ENCODE data around the gene SYT10. TPM values are rescaled to one million over a fixed set of nuclear protein-coding genes. Genes with fewer than 3 reads are reported as not detected.
"Not testable (repeated sequence)": the region's sequence is repeated elsewhere in the genome, so short reads cannot be mapped to it uniquely, and the experiment has no call there.

The SYT10 gene
- polyA plus RNA-seq, 3 donors from 2014 or later, result not detected

DNA sequence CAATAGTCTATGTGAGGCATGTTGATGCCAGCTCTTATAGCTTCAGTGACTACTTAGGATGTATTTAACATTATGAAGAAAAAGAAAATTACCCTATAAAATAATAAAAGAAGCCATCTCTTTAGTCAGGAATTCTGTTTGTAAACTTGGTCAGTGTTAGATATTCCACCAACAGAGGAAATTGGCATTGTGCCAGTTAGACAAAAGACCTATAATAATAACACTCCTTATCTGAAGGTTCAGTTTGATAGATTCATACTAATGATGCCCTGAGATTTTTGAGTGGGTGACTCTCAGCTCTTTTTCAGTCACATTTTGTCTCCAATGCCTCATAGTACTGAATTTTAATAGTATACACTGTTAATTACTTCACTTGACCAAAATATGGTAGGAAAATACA lies 6.6 kb downstream of the SYT10 start:
- Mint-ChIP-seq H3K9me3 (peaks cover 0 to 11% (median under 1%) of the 10 kb centered on the region in 6 donors), H3K36me3 (no peaks in the 10 kb centered on the region), H3K4me3 (no peak overlapping the region), H3K4me1 (no peaks in the 10 kb centered on the region), H3K27ac (no peak overlapping the region), H3K27me3 (ENCODE audit: low read depth in 3 of 3) (peaks cover 0 to 2% (median 2%) of the 10 kb centered on the region in 3 donors)
- DNase-seq, result no peak

DNA sequence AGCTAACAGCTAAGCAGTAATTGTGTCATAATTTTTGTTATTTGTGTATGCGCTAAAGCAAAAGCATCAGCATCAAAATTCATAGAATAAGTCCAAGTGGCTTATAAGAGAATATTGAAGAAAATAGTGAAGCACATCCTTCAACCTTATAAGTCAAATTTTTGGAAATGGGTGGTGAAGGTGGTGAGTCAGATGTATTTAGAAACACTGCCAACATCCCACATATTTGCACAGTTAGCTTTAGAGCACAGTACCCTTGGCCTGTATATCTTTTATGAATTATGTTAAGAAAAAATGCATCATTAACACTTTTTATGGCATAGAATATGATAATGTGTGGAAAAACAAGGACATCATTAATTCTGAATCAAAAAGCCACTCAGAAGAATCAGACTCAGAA lies 8.0 kb downstream of the SYT10 start:
- no peaks in the 10 kb centered on the region for H3K4me1 Mint-ChIP-seq
- H3K9me3 Mint-ChIP-seq, result peaks cover 0 to 11% (median 2%) of the 10 kb centered on the region in 6 donors
- H3K27me3 Mint-ChIP-seq (ENCODE audit: low read depth in 3 of 3), result peaks cover 0 to 2% (median 2%) of the 10 kb centered on the region in 3 donors
- H3K36me3 Mint-ChIP-seq, result no peaks in the 10 kb centered on the region
- H3K4me3 Mint-ChIP-seq, result no peak overlapping the region
- no peak for DNase-seq
- no peak overlapping the region for H3K27ac Mint-ChIP-seq

DNA sequence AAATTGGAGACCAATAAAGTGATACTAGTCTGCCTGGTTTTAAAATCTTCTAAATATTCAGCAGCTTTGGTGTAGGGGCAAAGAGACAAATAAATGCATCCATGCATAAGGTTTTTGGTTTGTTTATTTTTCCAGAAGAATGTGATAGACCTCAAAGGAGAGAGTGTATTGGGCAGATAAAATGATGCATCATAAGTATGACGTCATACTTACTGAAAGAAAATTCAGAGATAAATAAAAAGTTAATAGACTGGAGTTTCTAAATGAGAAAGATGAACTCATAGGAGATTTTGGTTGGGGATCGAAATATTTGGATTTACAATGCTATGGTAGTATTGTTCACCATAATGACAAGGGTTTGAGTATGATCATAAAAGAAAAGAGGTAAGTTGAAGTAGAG lies 10.2 kb downstream of the SYT10 start:
- no peaks in the 10 kb centered on the region for H3K36me3 Mint-ChIP-seq
- H3K27me3 Mint-ChIP-seq (ENCODE audit: low read depth in 3 of 3), result peaks cover 0 to 2% (median 2%) of the 10 kb centered on the region in 3 donors
- no peak overlapping the region for H3K27ac Mint-ChIP-seq
- no peak for DNase-seq
- H3K4me3 Mint-ChIP-seq, result no peak overlapping the region
- H3K4me1 Mint-ChIP-seq, result no peaks in the 10 kb centered on the region
- peaks cover 0 to 18% (median 2%) of the 10 kb centered on the region in 6 donors for H3K9me3 Mint-ChIP-seq

DNA sequence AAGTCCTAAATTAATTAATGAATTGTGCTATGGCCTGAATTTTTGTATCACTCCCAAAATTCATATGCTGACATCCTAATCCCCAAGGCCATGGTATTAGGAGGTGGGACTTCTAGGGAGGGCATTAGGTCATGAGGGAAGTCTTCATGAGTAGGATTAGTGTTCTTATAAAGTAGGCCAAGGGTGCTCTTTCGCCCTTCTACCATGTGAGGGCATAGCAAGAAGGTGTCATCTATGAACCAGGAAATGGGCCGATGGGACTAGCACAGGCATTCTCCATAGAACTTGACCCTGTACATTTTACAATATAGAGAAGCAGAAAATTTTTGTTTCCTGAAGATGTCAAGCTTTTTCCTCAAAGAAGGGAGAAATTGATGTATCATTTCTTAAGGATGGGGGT lies 12.5 kb downstream of the SYT10 start:
- no peaks in the 10 kb centered on the region for H3K36me3 Mint-ChIP-seq
- H3K27me3 Mint-ChIP-seq (ENCODE audit: low read depth in 3 of 3), result peaks cover 0 to 2% (median 2%) of the 10 kb centered on the region in 3 donors

DNA sequence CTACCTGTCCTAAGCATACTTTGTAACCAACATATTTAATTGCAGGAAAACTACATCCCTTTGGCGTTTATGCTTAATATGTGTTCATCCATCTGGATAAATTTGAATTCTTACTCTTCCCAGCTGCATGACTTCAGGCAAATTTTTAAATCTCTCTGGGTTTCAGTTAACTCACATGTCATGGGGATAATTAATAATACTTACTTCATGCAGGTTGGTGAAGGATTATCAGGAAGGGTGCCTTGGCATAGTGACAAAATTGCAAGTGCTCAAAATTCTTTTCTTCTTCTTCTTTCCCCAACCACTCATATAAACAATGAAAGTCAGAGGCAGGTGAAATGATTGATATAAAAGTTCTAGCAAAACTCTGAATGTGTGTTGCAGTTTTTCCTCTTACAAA lies 15.9 kb downstream of the SYT10 start:
- H3K4me1 Mint-ChIP-seq, result no peaks in the 10 kb centered on the region
- DNase-seq, result no peak
- H3K27ac Mint-ChIP-seq, result no peak overlapping the region
- peaks cover 0 to 3% (median 0%) of the 10 kb centered on the region in 3 donors for H3K27me3 Mint-ChIP-seq (ENCODE audit: low read depth in 3 of 3)
- no peaks in the 10 kb centered on the region for H3K36me3 Mint-ChIP-seq
- peaks cover 0 to 18% (median 2%) of the 10 kb centered on the region in 6 donors for H3K9me3 Mint-ChIP-seq
- no peak overlapping the region for H3K4me3 Mint-ChIP-seq

More for the DNA sequence above, 12.5 kb downstream of the SYT10 start:
- Mint-ChIP-seq H3K4me3 (no peak overlapping the region), H3K27ac (no peak overlapping the region), H3K9me3 (peaks cover 0 to 18% (median 2%) of the 10 kb centered on the region in 6 donors), H3K4me1 (no peaks in the 10 kb centered on the region)
- no peak for DNase-seq

DNA sequence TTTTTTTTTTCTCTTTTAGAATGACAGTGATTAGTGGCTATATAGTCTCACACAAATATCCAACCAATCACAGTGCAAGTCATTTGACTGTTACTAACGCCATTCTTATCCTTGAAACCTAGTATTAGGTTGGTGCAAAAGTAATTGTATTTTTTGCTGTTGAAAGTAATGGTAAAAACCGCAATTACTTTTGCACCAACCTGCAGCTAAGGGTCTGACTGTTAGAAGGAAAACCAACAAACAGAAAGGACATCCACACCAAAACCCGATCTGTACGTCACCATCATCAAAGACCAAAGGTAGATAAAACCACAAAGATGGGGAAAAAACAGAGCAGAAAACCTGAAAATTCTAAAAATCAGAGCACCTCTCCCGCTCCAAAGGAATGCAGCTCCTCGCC lies 27.2 kb downstream of the SYT10 start:
- not testable (repeated sequence) for H3K27ac Mint-ChIP-seq; H3K4me1 Mint-ChIP-seq; H3K36me3 Mint-ChIP-seq; DNase-seq; H3K27me3 Mint-ChIP-seq (ENCODE audit: low read depth in 3 of 3); H3K4me3 Mint-ChIP-seq
- peaks cover 0 to 14% (median 9%) of the 10 kb centered on the region in 6 donors for H3K9me3 Mint-ChIP-seq

DNA sequence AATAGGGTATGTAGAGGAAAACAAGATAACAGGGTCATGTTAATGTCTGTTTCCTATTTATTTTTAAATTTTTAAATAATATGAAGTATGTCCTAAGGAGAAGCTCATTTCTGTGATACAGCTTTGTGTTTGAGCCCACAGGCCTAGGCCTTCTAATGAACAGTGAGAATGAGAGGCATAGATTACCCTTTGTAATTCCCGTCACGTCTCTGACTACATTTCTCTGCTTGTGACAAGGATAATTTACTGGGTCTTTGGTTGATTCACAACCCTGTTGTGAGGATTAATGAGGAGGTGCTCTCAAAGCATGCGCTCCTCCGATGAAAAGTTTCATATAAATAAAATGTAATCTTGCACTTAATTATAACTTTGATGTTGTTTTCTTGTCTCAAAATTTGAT lies 56.1 kb downstream of the SYT10 start:
- no peak overlapping the region for H3K27ac Mint-ChIP-seq
- H3K4me3 Mint-ChIP-seq, result no peak overlapping the region
- peaks cover 0 to 17% (median 5%) of the 10 kb centered on the region in 6 donors for H3K9me3 Mint-ChIP-seq
- no peaks in the 10 kb centered on the region for H3K27me3 Mint-ChIP-seq (ENCODE audit: low read depth in 3 of 3)
- DNase-seq, result no peak
- H3K36me3 Mint-ChIP-seq, result no peaks in the 10 kb centered on the region
- H3K4me1 Mint-ChIP-seq, result no peaks in the 10 kb centered on the region

DNA sequence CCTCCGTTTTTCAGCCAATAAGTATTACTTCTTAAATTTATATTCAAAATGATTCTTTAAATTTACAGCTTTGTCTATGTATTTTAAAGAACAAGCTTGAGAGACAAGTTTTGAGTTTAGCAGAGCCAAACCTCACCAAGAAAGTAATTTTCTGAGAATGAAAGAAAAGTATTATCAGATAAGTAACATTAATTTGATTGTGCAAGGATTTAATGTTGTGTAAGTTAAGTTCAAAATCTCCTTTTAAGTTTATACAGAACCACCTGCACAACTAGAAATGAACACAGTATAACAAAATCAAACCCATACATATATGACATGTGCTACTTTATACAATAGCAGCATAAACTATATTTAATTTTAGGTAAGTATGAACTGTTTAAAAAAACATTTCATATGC lies 63.5 kb downstream of the SYT10 start:
- peaks cover 0 to 6% (median 1%) of the 10 kb centered on the region in 6 donors for H3K9me3 Mint-ChIP-seq
- no peak for DNase-seq
- H3K27me3 Mint-ChIP-seq (ENCODE audit: low read depth in 3 of 3), result no peaks in the 10 kb centered on the region
- no peaks in the 10 kb centered on the region for H3K36me3 Mint-ChIP-seq
- no peak overlapping the region for H3K4me3 Mint-ChIP-seq
- H3K27ac Mint-ChIP-seq, result no peak overlapping the region
- H3K4me1 Mint-ChIP-seq, result no peaks in the 10 kb centered on the region

DNA sequence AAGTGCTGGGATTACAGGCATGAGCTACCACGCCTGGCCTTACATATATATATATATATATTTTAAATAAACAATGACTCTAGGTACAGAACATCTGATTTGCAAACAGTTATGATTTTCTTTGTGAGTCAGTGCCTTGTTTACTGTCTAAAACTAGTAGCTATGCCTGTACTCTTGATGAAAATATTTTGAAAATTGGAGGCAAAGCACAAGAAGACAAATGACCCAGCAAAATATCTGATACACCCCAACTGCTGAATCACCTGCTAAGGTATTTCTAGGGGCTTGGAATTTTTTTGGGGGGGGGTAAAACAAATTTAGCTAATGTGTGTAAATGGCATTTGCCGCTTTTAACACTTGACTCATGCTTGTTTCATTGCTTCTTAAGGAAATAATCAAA lies 69.3 kb downstream of the SYT10 start:
- Mint-ChIP-seq H3K4me1 (no peaks in the 10 kb centered on the region), H3K27ac (no peak overlapping the region), H3K4me3 (no peak overlapping the region), H3K27me3 (ENCODE audit: low read depth in 3 of 3) (no peaks in the 10 kb centered on the region), H3K9me3 (peaks cover 3 to 15% (median 7%) of the 10 kb centered on the region in 6 donors), H3K36me3 (no peaks in the 10 kb centered on the region)
- no peak for DNase-seq

DNA sequence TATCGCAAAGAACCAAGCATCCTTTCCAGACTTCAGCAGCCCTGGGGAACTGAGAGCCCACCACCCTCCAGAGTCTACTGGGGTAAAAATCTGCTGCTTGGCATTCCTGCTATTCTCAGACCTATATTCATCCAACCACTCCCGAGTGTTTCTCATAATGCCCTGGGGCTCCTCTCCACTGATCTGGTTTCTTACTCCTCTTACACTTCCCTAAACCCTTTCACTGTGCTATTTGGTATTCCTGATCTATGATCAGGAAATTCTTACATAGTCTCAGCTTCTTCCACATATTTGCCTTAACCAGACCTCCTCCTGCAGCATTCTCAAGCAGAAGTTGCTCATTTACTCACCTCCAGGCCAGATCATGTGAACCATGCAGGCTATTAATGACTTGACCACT lies 82.4 kb downstream of the SYT10 start:
- no peak for DNase-seq
- no peaks in the 10 kb centered on the region for H3K36me3 Mint-ChIP-seq
- H3K27me3 Mint-ChIP-seq (ENCODE audit: low read depth in 3 of 3), result no peaks in the 10 kb centered on the region

DNA sequence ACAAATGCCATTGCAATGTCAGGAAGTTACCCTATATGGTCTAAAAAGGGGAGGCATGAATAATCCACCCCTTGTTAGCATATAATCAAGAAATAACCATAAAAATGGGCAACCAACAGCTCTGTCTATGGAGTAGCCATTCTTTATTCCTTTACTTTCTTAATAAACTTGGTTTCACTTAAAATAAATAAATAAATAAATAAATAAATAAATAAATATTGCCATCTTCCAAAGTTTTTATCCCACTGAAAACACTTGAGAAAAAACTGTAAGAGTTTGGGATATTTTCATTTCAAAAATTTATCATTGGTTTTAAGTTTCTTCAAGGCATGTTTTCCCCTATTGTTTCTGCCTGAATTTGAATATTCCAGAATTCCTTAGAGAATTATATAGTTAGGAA lies 89.8 kb downstream of the SYT10 start:
- Mint-ChIP-seq H3K9me3 (peaks cover 4 to 25% (median 13%) of the 10 kb centered on the region in 6 donors), H3K27me3 (ENCODE audit: low read depth in 3 of 3) (peaks cover 0 to 1% (median 1%) of the 10 kb centered on the region in 3 donors), H3K4me3 (no peak overlapping the region), H3K4me1 (no peaks in the 10 kb centered on the region), H3K36me3 (no peaks in the 10 kb centered on the region), H3K27ac (no peak overlapping the region)
- DNase-seq, result no peak

More for the DNA sequence above, 82.4 kb downstream of the SYT10 start:
- Mint-ChIP-seq H3K4me1 (no peaks in the 10 kb centered on the region), H3K4me3 (no peak overlapping the region), H3K9me3 (peaks cover 0 to 18% (median 7%) of the 10 kb centered on the region in 6 donors), H3K27ac (no peak overlapping the region)

DNA sequence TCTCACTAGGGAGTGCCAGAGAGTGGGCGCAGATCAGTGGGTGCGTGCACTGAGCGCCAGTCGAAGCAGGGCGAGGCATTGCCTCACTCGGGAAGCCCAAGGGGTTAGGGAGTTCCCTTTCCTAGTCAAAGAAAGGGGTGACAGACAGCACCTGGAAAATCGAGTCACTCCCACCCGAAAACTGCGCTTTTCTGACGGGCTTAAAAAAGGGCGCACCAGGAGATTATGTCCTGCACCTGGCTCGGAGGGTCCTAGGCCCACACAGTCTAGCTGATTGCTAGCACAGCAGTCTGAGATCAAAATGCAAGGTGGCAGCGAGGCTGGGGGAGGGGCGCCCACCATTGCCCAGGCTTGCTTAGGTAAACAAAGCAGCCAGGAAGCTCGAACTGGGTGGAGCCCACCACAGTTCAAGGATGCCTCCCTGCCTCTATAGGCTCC lies 107.6 kb downstream of the SYT10 start:
- H3K4me1 Mint-ChIP-seq, result not testable (repeated sequence)

DNA sequence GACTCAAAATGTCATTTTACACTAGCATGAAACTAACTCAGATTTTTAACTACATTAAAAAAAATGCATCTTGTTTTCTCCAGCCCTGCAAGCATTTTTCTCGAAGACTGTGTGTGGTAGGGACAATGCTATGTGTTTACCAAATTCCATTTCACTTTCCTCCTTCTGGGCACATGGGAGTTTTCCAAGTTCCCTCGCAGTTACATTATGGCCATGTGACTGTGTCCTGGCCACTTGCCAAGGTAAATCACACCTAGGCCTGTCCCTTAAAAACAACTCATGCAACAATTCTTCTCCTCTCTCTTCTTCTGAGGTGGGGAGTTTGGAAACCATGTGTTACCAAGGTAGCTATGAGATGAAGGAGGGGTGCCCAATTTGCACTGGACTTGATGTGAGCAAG lies 108.7 kb downstream of the SYT10 start:
- Mint-ChIP-seq H3K9me3 (peaks cover 2 to 15% (median 10%) of the 10 kb centered on the region in 6 donors), H3K4me1 (no peaks in the 10 kb centered on the region), H3K27ac (no peak overlapping the region), H3K4me3 (no peak overlapping the region), H3K27me3 (ENCODE audit: low read depth in 3 of 3) (peaks cover 0 to 3% (median 0%) of the 10 kb centered on the region in 3 donors), H3K36me3 (peaks cover 0 to 3% (median 0%) of the 10 kb centered on the region in 3 donors)
- no peak for DNase-seq

More for the DNA sequence above, 107.6 kb downstream of the SYT10 start:
- not testable (repeated sequence) for H3K4me3 Mint-ChIP-seq; H3K36me3 Mint-ChIP-seq; H3K27me3 Mint-ChIP-seq (ENCODE audit: low read depth in 3 of 3); DNase-seq; H3K27ac Mint-ChIP-seq
- peaks cover 3 to 15% (median 9%) of the 10 kb centered on the region in 6 donors for H3K9me3 Mint-ChIP-seq

All from immature natural killer cell (primary cell).